GM21723 (cell line): ENCODE data around the gene TEX48.

Experiments
- ATAC-seq: cut with Tn5 transposase; IDR thresholded peaks from one replicate; pipeline ENCODE4 v1.9.1; 2021; ENCODE audit warnings: mild to moderate bottlenecking, moderate library complexity; ENCODE audit not compliant: unreplicated experiment

TEX48 gene

DNA sequence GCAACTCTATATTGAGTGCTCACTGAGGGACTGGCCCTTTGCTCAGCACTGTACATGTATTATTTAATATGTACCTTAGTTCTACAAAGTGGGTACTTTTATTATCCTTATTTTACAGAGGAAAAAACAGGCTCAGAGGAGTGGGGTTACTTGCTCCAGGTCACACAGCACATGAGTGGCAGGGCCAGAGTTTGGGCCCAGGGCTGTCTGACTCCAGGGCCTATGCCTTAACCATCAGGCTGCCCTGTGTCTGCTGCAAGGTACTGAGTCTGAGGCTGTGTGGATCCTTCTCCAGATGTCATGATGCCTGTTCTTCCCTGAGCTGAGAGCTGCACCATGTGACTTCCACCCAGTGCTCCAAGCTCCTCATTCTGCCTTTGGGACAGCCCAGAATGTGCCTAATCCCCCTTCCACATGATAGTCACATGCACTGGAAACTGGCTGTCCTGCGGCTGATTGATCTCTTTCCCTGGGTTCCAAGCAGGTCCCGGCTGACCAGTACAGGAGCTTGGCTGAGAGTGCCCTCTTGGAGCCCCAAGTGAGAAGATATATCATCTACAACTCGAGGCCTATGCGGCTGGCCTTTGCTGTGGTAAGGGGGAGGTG is 55.5 kb downstream of the TEX48 start:
- no peak for ATAC-seq

- no peak for ATAC-seq
These were observed 57.3 kb downstream of the TEX48 start for GRCh38 chr9:114624677-114625076.

DNA sequence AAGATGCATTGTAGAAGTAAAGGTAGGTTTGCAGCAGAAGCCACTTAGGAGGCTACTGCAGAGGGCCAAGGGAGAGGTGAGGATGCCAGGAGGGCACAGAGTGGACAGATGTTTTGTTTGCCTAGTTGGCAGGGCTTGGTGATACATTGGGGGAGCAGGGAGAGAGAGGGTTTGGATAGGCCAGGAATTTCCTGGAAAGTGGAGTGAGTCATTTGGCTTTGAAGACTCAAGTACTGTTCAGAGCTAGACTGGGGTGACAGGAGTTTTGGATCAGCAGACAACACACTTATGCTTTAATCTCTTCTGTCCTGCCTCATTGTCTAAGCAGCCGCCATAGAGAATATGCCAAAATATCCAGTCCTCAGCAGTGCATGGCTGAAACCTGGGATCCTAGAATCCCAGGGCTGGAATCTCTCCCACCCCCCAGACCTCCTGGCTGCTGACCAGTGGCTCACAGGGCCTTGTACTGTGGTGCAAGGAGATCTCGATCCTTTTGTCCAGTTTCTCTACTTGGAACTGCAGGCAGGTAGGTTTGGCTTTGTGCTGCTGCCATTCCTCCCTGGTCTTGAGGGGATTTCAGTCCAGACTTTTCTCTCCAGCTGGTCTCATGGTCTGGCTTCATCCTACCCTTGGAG is 59.9 kb downstream of the TEX48 start:
- no peak for ATAC-seq

DNA sequence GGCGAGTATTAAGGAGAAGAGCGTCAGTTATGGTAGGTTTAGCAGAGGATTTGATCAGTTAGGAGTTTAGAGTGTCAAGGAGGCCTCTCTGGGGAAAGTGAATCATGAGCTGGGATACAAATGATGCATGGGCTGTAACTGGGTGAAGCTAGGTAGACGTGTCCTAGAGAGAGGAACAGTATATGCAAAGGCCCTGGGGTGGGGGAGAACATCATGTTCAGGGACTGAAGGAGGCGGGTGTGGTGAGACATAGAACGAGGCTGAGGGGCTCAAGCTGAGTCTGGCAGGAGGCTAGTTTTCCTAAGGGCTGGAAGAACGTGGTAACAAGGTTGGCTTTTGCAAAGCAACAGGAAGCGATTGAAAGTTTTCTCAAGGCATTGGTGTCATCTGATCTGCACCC is 60.4 kb downstream of the TEX48 start:
- ATAC-seq: no peak

- peak; percentile 45 for ATAC-seq
These were observed 62.7 kb downstream of the TEX48 start for GRCh38 chr9:114619191-114619761.

- peak; percentile 74 for ATAC-seq
These were observed 65.1 kb downstream of the TEX48 start for GRCh38 chr9:114616684-114617520.
